ENCODE results near the gene SPRR2D. TPM values are rescaled to one million over a fixed set of nuclear protein-coding genes. Genes with fewer than 3 reads are reported as not detected.

The SPRR2D gene
- total and polyA plus RNA-seq, 2 of the 8 experiments (the other 6 are each of a cell fraction or from before 2014, with no cell fraction given), result not detected

DNA sequence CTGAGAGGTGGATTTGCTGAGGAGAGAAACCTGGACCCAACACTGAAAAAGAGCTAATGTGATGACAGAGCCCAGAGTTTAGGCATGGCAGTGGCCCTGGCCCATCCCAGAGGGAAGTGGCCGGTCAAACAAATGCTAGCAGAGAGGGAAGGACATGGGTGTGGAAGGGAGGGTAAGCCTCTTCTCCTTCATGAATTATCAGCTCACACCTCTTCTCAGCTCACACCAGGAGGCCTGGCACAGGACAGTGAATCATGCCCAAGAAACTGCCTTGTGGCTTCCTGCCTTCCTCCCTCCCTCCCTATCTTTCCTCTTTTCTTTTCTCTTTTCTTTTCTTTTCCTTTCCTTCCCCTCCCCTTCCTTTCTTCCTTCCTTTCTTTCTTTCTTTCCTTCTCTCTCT lies 40.6 kb downstream of the SPRR2D start:
- Histone ChIP-seq H2AK5ac (ENCODE audit: low read depth, low read length) (no peak overlapping the region), H2BK120ac (replicated peaks; ENCODE audit: low read depth, low read length) (no peak overlapping the region), H3K79me1 (ENCODE audit: low read depth, low read length) (no peaks in the 10 kb centered on the region), H3K36me3 (ENCODE audit: control insufficient read depth in 2 of 4, insufficient read depth in 4 of 4, low read length in 3 of 4) (no peaks in the 10 kb centered on the region), H4K91ac (replicated peaks; ENCODE audit: insufficient read length, low read length) (no peak overlapping the region), H3K79me2 (ENCODE audit: control insufficient read depth in 1 of 2, insufficient read depth in 2 of 2, low read length in 2 of 2) (no peaks in the 10 kb centered on the region), H3K18ac (ENCODE audit: extremely low read depth, low read length) (no peak overlapping the region), H2BK12ac (ENCODE audit: low read depth, low read length) (no peak overlapping the region), H2AFZ (ENCODE audit: low read length) (no peak overlapping the region), H3K27me3 (replicated peaks in 1 of 4; ENCODE audit: control insufficient read depth in 3 of 4, extremely low read depth in 1 of 4, insufficient read depth in 3 of 4, low read length in 3 of 4) (no peaks in the 10 kb centered on the region), H3K14ac (ENCODE audit: insufficient read length) (no peak overlapping the region), H4K8ac (ENCODE audit: extremely low read depth, insufficient read depth, low read length) (no peak overlapping the region), H4K20me1 (replicated peaks in 1 of 2; ENCODE audit: control insufficient read depth in 1 of 2, insufficient read depth in 2 of 2, low read length in 2 of 2) (no peaks in the 10 kb centered on the region), H3K4me1 (replicated peaks in 1 of 4; ENCODE audit: control insufficient read depth in 3 of 4, insufficient read depth in 4 of 4, low read length in 3 of 4) (peaks cover 0 to 4% (median 2%) of the 10 kb centered on the region in 4 experiments; a peak in 1 of 7 replicates), H2BK5ac (ENCODE audit: low read depth, low read length) (no peak overlapping the region), H2BK20ac (ENCODE audit: low read length) (no peak overlapping the region), H3K4me3 (ENCODE audit: extremely low read depth in 1 of 4, insufficient read depth in 2 of 4, low read depth in 3 of 4, low read length in 4 of 4) (no peak overlapping the region), H3K4me2 (ENCODE audit: insufficient read depth in 1 of 2, low read depth in 2 of 2, low read length in 2 of 2) (no peak overlapping the region), H3K9me3 (ENCODE audit: insufficient read depth in 2 of 2, low read depth in 1 of 2, low read length in 1 of 2) (0 out of 4 replicates have a peak, but pooled peaks cover 0 to 4% of the 10 kb centered on the region in 2 experiments), H3K27ac (ENCODE audit: low read depth, low read length) (no peak overlapping the region), H3K23ac (ENCODE audit: insufficient read length) (no peak overlapping the region), H2BK15ac (ENCODE audit: low read length) (no peak overlapping the region), H3K23me2 (ENCODE audit: low read depth, low read length) (no peaks in the 10 kb centered on the region; the same call in 1 of the 2 replicates), H3K56ac (replicated peaks; ENCODE audit: insufficient read length, low read depth, low read length) (no peak overlapping the region), H4K5ac (ENCODE audit: insufficient read length, low read depth, low read length) (no peak overlapping the region), H3K4ac (replicated peaks; ENCODE audit: insufficient read length, low read depth, low read length) (no peak overlapping the region), H3K9ac (replicated peaks in 1 of 4; ENCODE audit: extremely low read depth in 1 of 4, low read depth in 3 of 4, low read length in 3 of 4) (no peak overlapping the region)
- TF ChIP-seq CTBP2 (IDR thresholded peaks at IDR 0.05; ENCODE audit: borderline replicate concordance, insufficient read depth, insufficient read length, low read length) (no peak), EZH2 (IDR thresholded peaks at IDR 0.05; ENCODE audit: low read depth, low read length, severe bottlenecking) (no peak), NRF1 (IDR thresholded peaks at IDR 0.05; ENCODE audit: low read depth, low read length) (no peak), TEAD4 (IDR thresholded peaks at IDR 0.05; ENCODE audit: low read depth, low read length) (no peak), YY1 (IDR thresholded peaks at IDR 0.05; ENCODE audit: low read depth, low read length) (no peak), TAF1 (IDR thresholded peaks at IDR 0.05; ENCODE audit: low read depth, low read length) (no peak), ASH2L (IDR thresholded peaks at IDR 0.05; ENCODE audit: low read length) (no peak), SP2 (IDR thresholded peaks at IDR 0.05; ENCODE audit: low read length) (no peak)
- 100% methylated on average over 1 of the region's 1 CpG; no CpG with 5 or more reads in 1 of the 2 experiments for WGBS, 2 experiments (ENCODE audit: extremely low coverage in 1 of 2, insufficient coverage in 1 of 2, insufficient read length in 1 of 2, insufficient replicate concordance in 2 of 2, low coverage in 1 of 2, low lambda C conversion rate in 2 of 2, missing lambda C conversion rate in 1 of 2)
- DNase-seq (ENCODE audit: low read depth in 1 of 2, low spot score in 2 of 2), result no peak
- FAIRE-seq, result no peak
- POLR2A ChIA-PET (ENCODE audit: partially characterized antibody), result no interaction called here
- CTCF ChIA-PET (ENCODE audit: partially characterized antibody), result interaction anchor here (0.6 to 2.7 kb wide), 5 partner anchors 9 to 954 kb away, joined by 3 to 7 read pairs (median 3); no protein-coding TSS in a partner anchor
